Neural crest cell (in vitro differentiated cells): Measurements from ENCODE around the gene NTRK1. TPM values are rescaled to one million over a fixed set of nuclear protein-coding genes. Genes with fewer than 3 reads are reported as not detected.

Source experiments
- DNase-seq: peaks from one replicate; pipeline ENCODE4 v3.0.0; 2021; ENCODE audit warnings: low read depth, mixed read lengths, low spot score
- H3K27ac Mint-ChIP-seq: one replicate; pipeline ENCODE4 v1.8.0; 2021; ENCODE audit warnings: mild to moderate bottlenecking, mixed read lengths; ENCODE audit not compliant: unreplicated experiment
- H3K27me3 Mint-ChIP-seq: 2 replicates; pipeline ENCODE4 v1.8.0; 2021; ENCODE audit warnings: low read depth, mild to moderate bottlenecking, mixed read lengths
- H3K36me3 Mint-ChIP-seq: 2 replicates; pipeline ENCODE4 v1.8.0; 2021; ENCODE audit warnings: low read depth, mild to moderate bottlenecking, mixed read lengths
- H3K4me1 Mint-ChIP-seq: 2 replicates; pipeline ENCODE4 v1.8.0; 2021; ENCODE audit warnings: mixed read lengths
- H3K4me3 Mint-ChIP-seq: one replicate; pipeline ENCODE4 v1.8.0; 2021; ENCODE audit warnings: mild to moderate bottlenecking, mixed read lengths
- H3K9me3 Mint-ChIP-seq: 2 replicates; pipeline ENCODE4 v1.8.0; 2021; ENCODE audit warnings: mixed read lengths
- total RNA-seq: library from RNA; stranded (reverse); gene quantifications from 2 replicates; pipeline ENCODE4 v1.2.1, GENCODE V29; 2021
- TF ChIP-seq, protein P1 (sequence below): fragments of 200-600 bp; sonication (generic); conservative IDR thresholded peaks from 2 replicates; pipeline ENCODE4 v1.5.0; 2021; ENCODE audit warnings: antibody characterized with exemption, mild to moderate bottlenecking

NTRK1 gene
- total RNA-seq, 1 donor from 2014 or later = 0.21 TPM

DNA sequence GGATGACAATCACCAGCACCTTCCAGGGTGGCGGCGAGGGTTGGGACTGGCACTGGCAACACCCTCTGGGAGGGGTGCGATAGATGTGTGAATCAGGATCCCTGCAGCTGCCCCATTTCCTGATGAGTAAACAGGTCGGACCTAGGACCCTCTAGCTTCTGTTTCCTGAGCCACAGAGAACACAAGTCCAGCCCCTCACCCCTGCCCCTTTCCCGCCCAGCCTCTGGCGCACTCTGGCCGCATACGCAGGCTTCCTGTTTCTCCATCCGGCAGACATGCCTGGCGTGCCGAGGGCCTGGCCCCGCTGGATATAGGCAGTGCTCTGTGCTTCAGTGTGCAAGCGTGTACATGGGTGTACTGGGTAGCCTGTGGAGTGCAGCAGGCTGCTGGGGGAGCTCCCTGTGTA is 37.5 kb downstream of the NTRK1 start:
- H3K4me1 Mint-ChIP-seq = peaks cover 40% of the 10 kb centered on the region
- no peaks in the 10 kb centered on the region for H3K36me3 Mint-ChIP-seq
- no peaks in the 10 kb centered on the region for H3K9me3 Mint-ChIP-seq
- H3K4me3 Mint-ChIP-seq = no peak overlapping the region
- peak overlapping the region; percentile 41 for H3K27ac Mint-ChIP-seq
- TF ChIP-seq, protein P1, sequence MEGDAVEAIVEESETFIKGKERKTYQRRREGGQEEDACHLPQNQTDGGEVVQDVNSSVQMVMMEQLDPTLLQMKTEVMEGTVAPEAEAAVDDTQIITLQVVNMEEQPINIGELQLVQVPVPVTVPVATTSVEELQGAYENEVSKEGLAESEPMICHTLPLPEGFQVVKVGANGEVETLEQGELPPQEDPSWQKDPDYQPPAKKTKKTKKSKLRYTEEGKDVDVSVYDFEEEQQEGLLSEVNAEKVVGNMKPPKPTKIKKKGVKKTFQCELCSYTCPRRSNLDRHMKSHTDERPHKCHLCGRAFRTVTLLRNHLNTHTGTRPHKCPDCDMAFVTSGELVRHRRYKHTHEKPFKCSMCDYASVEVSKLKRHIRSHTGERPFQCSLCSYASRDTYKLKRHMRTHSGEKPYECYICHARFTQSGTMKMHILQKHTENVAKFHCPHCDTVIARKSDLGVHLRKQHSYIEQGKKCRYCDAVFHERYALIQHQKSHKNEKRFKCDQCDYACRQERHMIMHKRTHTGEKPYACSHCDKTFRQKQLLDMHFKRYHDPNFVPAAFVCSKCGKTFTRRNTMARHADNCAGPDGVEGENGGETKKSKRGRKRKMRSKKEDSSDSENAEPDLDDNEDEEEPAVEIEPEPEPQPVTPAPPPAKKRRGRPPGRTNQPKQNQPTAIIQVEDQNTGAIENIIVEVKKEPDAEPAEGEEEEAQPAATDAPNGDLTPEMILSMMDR = no peak
- DNase-seq = no peak
- peaks cover 29% of the 10 kb centered on the region for H3K27me3 Mint-ChIP-seq

DNA sequence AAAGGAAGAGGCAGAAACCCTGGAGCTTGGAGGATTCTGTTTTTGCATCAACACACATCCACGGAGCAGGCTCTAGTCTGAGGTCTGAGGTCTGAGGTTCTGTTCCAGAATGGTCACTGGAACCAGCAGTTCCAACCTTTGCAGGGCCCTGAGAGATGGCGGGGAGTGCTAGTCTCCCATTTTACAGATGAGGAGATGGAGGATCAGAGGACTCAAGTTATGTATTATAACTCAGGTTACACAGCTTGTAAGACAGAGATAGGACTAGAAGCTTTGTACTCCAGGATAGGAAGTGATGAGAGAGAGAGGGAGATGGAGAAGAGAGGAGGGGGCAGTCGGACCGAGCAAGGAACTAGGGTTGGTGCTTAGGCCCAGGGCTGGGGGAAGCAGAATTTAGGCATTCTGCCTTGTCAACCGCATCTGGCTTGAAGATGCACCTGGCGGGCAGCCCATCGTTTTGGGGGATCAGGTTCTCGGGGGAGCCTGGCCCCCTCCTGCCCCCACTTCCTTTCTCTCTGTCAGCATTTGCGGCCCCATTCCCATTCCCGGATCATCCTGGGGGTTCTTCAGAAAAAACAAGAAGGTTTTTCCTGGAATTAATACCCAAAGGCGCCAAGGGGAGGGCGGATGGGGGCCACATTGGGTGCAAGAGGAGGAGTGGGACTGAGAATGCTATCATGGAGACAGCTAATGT is 38.5 kb downstream of the NTRK1 start:
- Mint-ChIP-seq H3K27ac (peak overlapping the region; percentile 3), H3K27me3 (peaks cover 23% of the 10 kb centered on the region), H3K4me1 (peaks cover 42% of the 10 kb centered on the region), H3K4me3 (no peak overlapping the region), H3K36me3 (no peaks in the 10 kb centered on the region), H3K9me3 (no peaks in the 10 kb centered on the region)
- TF ChIP-seq, protein P1 = no peak
- no peak for DNase-seq

DNA sequence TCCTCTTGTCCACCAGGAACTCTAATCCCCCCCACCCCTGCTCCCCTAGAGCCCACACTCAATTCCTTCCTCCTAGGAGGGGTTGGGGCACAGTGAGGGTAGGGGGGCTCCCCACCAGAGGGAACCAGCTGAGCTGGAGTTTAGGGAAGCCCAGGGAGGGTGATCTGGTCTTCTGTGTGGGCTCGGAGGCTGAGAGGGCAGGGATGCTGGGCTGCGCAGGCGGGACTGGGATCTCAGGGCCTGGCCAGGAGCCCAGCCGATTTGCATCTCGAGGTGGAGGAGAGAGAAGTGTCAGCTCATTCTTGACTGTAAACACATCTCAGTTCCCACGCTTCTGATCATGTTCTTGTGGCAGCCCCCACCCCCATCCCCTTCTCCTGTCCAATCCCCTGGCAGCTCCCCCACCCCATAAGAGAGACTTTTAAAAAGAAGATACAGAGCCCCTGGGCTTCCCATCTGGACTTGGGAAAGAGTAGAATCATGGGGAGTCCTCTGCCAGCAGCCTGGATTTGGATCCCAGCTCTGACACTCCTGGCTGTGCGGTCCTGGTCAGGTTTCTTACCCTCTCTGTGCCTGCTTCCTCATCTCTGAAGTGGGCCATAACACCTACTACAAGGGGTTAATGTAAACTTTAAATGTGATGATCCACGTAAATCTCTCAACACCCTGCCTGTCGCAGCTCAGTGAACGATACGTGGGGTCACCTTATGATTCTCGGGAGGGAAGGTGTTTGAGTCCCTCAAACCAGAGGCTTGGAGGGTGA is 39.5 kb downstream of the NTRK1 start:
- Mint-ChIP-seq H3K27me3 (peaks cover 15% of the 10 kb centered on the region), H3K9me3 (no peaks in the 10 kb centered on the region), H3K27ac (no peak overlapping the region), H3K36me3 (no peaks in the 10 kb centered on the region), H3K4me3 (no peak overlapping the region), H3K4me1 (peaks cover 37% of the 10 kb centered on the region)
- TF ChIP-seq, protein P1 = no peak
- DNase-seq = no peak

DNA sequence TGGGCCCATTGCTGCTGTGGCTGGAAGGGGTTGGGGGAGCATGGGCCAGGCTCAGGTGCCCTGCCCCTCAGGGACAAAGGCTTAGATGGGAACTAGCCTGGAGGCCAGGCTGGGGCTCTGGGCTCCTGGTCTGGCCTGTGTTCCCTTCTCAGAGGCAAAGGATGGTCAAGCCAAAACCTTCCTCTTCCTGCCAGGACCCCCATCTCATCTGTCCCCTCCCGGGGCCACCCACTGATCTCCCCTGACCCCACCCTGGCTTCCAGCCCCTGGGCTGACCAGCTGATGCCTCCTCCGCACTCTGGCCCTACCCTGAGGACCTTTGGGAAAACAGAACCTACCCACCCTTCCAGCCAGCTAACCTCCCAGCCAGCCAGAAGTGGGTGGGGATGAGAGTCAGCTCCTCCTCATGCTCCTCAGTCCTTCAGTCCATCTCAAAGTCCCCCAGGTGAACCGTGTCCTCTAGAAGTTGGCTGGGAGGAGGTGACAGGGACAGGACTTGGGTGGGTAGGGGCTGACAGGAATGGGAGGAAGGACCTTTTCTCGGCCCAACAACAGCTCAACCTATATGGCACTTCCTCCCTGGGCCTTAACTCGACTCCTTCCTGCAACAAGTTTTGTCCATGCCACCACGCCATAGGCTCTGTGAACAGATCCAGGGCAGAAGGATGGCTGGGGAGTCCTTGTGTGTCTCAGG is 40.4 kb downstream of the NTRK1 start:
- Mint-ChIP-seq H3K4me1 (peaks cover 28% of the 10 kb centered on the region), H3K27me3 (peaks cover 9% of the 10 kb centered on the region), H3K27ac (no peak overlapping the region), H3K36me3 (no peaks in the 10 kb centered on the region), H3K4me3 (no peak overlapping the region), H3K9me3 (no peaks in the 10 kb centered on the region)
- TF ChIP-seq, protein P1 = no peak
- DNase-seq = no peak

- H3K9me3 Mint-ChIP-seq = no peaks in the 10 kb centered on the region
- peaks cover 23% of the 10 kb centered on the region for H3K4me1 Mint-ChIP-seq
- H3K36me3 Mint-ChIP-seq = no peaks in the 10 kb centered on the region
- no peak overlapping the region for H3K4me3 Mint-ChIP-seq
- DNase-seq = no peak
- H3K27me3 Mint-ChIP-seq = peaks cover 9% of the 10 kb centered on the region
- H3K27ac Mint-ChIP-seq = no peak overlapping the region
- TF ChIP-seq, protein P1 = no peak
These were observed 40.9 kb downstream of the NTRK1 start for GRCh38 chr1:156901590-156901900.
